SU-DHL-6 (cell line): ENCODE measurements around the gene TMEM169.

Experiments used
- H2AFZ ChIP-seq: fragments of 200-600 bp; sonication (generic); 2 replicates; pipeline ENCODE4 v1.6.1; 2014; ENCODE audit warnings: low read depth, mild to moderate bottlenecking, moderate library complexity, mixed read lengths, antibody characterized with exemption, low read length; ENCODE audit not compliant: severe bottlenecking
- H3F3A ChIP-seq: fragments of 200-600 bp; shearing (Covaris generic); 2 replicates; pipeline ENCODE4 v1.6.0; 2016; ENCODE audit warnings: antibody characterized with exemption, mild to moderate bottlenecking; ENCODE audit not compliant: insufficient read depth
- H3K27ac ChIP-seq: fragments of 200-600 bp; sonication (generic); 2 replicates; pipeline ENCODE4 v1.5.1; 2016; ENCODE audit warnings: low read depth, mild to moderate bottlenecking, low read length, moderate library complexity, mixed read lengths
- H3K27me3 ChIP-seq: fragments of 200-600 bp; sonication (generic), shearing (Covaris generic); 2 replicates; pipeline ENCODE4 v1.6.0; 2014; ENCODE audit warnings: mild to moderate bottlenecking, low read length
- H3K36me3 ChIP-seq: fragments of 200-600 bp; sonication (generic); 2 replicates; pipeline ENCODE4 v1.6.1; 2014; ENCODE audit warnings: mild to moderate bottlenecking, low read length, mixed read lengths
- H3K4me2 ChIP-seq: fragments of 300-600, 200-600 bp; shearing (Covaris generic), sonication (generic); 2 replicates; pipeline ENCODE4 v1.6.0; 2014; ENCODE audit warnings: low read length, low read depth, mild to moderate bottlenecking; ENCODE audit not compliant: poor library complexity, severe bottlenecking
- H3K4me3 ChIP-seq: fragments of 200-600 bp; sonication (generic); 2 replicates; pipeline ENCODE4 v1.5.1; 2014; ENCODE audit warnings: antibody characterized with exemption, low read length, mild to moderate bottlenecking, mixed read lengths; ENCODE audit not compliant: insufficient read depth, poor library complexity, severe bottlenecking
- H3K79me2 ChIP-seq: fragments of 200-600 bp; sonication (generic); 2 replicates; pipeline ENCODE4 v1.6.1; 2014; ENCODE audit warnings: mild to moderate bottlenecking, low read length, moderate library complexity; ENCODE audit not compliant: insufficient read depth
- H3K9ac ChIP-seq: fragments of 200-600 bp; sonication (generic); 2 replicates; pipeline ENCODE4 v1.7.0; 2014; ENCODE audit warnings: mild to moderate bottlenecking, low read length
- H3K9me2 ChIP-seq: fragments of 200-600 bp; sonication (generic); replicated peaks from 2 replicates; pipeline ENCODE4 v1.6.1; 2014; ENCODE audit warnings: low read length; ENCODE audit not compliant: insufficient read depth
- H3K9me3 ChIP-seq: fragments of 200-600 bp; sonication (generic); 2 replicates; pipeline ENCODE4 v1.6.1; 2014; ENCODE audit warnings: low read length, mixed read lengths; ENCODE audit not compliant: insufficient read depth
- H4K20me1 ChIP-seq: fragments of 200-600 bp; sonication (generic); 2 replicates; pipeline ENCODE4 v1.6.1; 2014; ENCODE audit warnings: low read depth, mild to moderate bottlenecking, antibody characterized with exemption, low read length, moderate library complexity, mixed read lengths
- CTCF ChIP-seq: fragments of 200-600 bp; sonication (generic); IDR thresholded peaks from one replicate; pipeline ENCODE4 v1.5.1; 2017; ENCODE audit warnings: antibody characterized with exemption, mild to moderate bottlenecking, low read length, moderate library complexity; ENCODE audit not compliant: insufficient read depth, poor library complexity, severe bottlenecking
- EZH2phosphoT487 ChIP-seq: fragments of 200-600 bp; sonication (generic), shearing (Covaris generic); conservative IDR thresholded peaks from 2 replicates; pipeline ENCODE4 v1.6.1; 2018; ENCODE audit warnings: mild to moderate bottlenecking, antibody characterized with exemption, low read length, moderate library complexity, mixed read lengths

Gene TMEM169

GRCh38 chr2:216101109-216101508 lies 19.4 kb downstream of the TMEM169 start:
- no peaks in the 10 kb centered on the region for H3K79me2 ChIP-seq
- no peaks in the 10 kb centered on the region for H3K27me3 ChIP-seq
- H3K9me2 ChIP-seq = no peaks in the 10 kb centered on the region
- H3K9ac ChIP-seq = no peak overlapping the region
- no peak overlapping the region for H2AFZ ChIP-seq
- no peaks in the 10 kb centered on the region for H4K20me1 ChIP-seq
- TF ChIP-seq CTCF = no peak
- TF ChIP-seq EZH2phosphoT487 = no peak
- H3K27ac ChIP-seq = no peak overlapping the region
- H3K4me3 ChIP-seq = no peak overlapping the region
- H3K4me2 ChIP-seq = no peak overlapping the region
- H3K9me3 ChIP-seq = no peaks in the 10 kb centered on the region
- H3K36me3 ChIP-seq = no peaks in the 10 kb centered on the region
- H3F3A ChIP-seq = no peaks in the 10 kb centered on the region

- Histone ChIP-seq H3K4me3 (no peak overlapping the region), H3K27me3 (no peaks in the 10 kb centered on the region), H4K20me1 (no peaks in the 10 kb centered on the region), H3K36me3 (no peaks in the 10 kb centered on the region), H3K4me2 (no peak overlapping the region), H3K9me2 (no peaks in the 10 kb centered on the region), H3F3A (peaks cover 4% of the 10 kb centered on the region; the same call in 1 of the 2 replicates), H3K79me2 (no peaks in the 10 kb centered on the region), H2AFZ (no peak overlapping the region), H3K9me3 (no peaks in the 10 kb centered on the region), H3K27ac (no peak overlapping the region), H3K9ac (no peak overlapping the region)
- TF ChIP-seq EZH2phosphoT487 (no peak), CTCF (no peak)
Observed at GRCh38 chr2:216103213-216103612, 21.5 kb downstream of the TMEM169 start.

- no peak overlapping the region for H2AFZ ChIP-seq
- TF ChIP-seq EZH2phosphoT487 = no peak
- no peak for TF ChIP-seq CTCF
Observed at GRCh38 chr2:216104691-216105090, 23.0 kb downstream of the TMEM169 start.

GRCh38 chr2:216107320-216107719 lies 25.6 kb downstream of the TMEM169 start:
- peaks cover 27% of the 10 kb centered on the region for H3F3A ChIP-seq
- H3K27ac ChIP-seq = no peak overlapping the region
- no peak overlapping the region for H3K4me2 ChIP-seq
- H3K36me3 ChIP-seq = peaks cover 18% of the 10 kb centered on the region
- no peak overlapping the region for H3K4me3 ChIP-seq
- peaks cover 21% of the 10 kb centered on the region for H4K20me1 ChIP-seq
- no peak for TF ChIP-seq CTCF
- TF ChIP-seq EZH2phosphoT487 = no peak
- H2AFZ ChIP-seq = peak overlapping the region; percentile 59
- H3K9ac ChIP-seq = no peak overlapping the region
- H3K9me3 ChIP-seq = no peaks in the 10 kb centered on the region
- no peaks in the 10 kb centered on the region for H3K9me2 ChIP-seq
- H3K27me3 ChIP-seq = no peaks in the 10 kb centered on the region
- H3K79me2 ChIP-seq = peaks cover 32% of the 10 kb centered on the region

More at GRCh38 chr2:216104691-216105090, 23.0 kb downstream of the TMEM169 start:
- Histone ChIP-seq H3K79me2 (peaks cover 5% of the 10 kb centered on the region), H3K9me2 (no peaks in the 10 kb centered on the region), H3K36me3 (no peaks in the 10 kb centered on the region), H3K9ac (no peak overlapping the region), H4K20me1 (no peaks in the 10 kb centered on the region), H3K9me3 (no peaks in the 10 kb centered on the region), H3K4me3 (no peak overlapping the region), H3K27me3 (no peaks in the 10 kb centered on the region), H3F3A (peaks cover 9% of the 10 kb centered on the region), H3K4me2 (no peak overlapping the region), H3K27ac (no peak overlapping the region)
